Liver (tissue), 2 donors: ENCODE measurements around the gene TTC4.

Source experiments
- CTCF ChIP-seq: fragments of 150-350 bp; IDR thresholded peaks from 2 replicates; pipeline ENCODE4 v1.5.1; 2017; ENCODE audit warnings: improper control_type of control experiment, low read depth, low read length; ENCODE audit not compliant: missing input control
- FOXA1 ChIP-seq: IDR thresholded peaks from 2 replicates; pipeline ENCODE4 v1.6.1; 2016; ENCODE audit warnings: antibody characterized with exemption
- FOXA2 ChIP-seq: IDR thresholded peaks from 2 replicates; pipeline ENCODE4 v1.6.1; 2016; ENCODE audit warnings: antibody characterized with exemption
- donor health status: healthy.

DNA sequence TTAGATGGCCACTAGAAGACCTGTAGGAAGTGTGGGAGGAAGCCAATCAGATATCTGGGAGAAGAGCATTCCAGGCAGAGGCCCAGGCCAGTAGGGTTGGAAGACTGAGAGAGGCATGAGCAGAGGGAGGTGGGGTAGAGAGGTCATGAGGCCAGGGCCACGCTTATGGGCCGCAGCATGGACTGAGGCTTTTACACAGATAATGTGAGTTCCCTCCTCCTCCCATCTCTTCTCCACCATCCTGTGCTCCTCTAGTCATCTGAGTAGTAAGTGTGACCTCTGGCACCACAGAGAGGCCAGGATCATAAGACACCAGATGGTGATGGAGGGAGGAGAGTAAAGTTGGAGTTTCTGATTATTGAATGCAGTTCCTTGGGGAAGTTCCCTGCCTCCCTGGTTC is 68.4 kb downstream of the TTC4 start:
- TF ChIP-seq CTCF (no peak), FOXA2 (no peak), FOXA1 (no peak)
